Measurements from ENCODE around the gene NDUFS2.

NDUFS2 gene

DNA sequence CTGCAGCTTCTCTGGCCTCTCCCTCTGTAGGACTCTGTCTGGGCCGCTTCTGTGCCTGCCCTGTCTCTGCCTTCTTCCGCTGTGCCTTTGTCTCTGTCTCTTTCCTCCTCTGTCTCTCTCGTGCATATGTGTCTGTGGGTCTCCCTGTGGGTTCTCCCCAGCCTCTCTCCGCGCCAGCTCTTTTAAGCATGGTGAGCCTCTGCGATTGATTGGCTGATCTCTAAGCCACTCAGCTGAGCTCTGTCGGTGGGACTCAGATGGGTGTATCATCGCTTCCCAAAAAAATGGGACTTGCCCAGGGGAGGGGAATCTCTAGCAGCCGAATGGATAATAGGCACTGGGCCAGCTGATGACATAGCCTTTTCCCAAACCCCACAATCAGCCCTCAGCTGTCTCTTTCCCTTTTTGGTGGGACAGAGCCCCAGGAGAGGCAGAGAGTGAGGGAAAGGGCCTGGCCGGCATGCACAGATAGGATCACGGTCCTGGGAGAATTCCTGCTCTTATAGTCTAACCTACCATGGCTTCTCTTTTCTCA is 3.2 kb upstream of the NDUFS2 start, which contains the start of gene ADAMTS4:
ADAMTS4 (minus strand) TSS at position 158 of the 535 bp plus-strand sequence. CDS start 427 bp downstream, outside the sequence.
- no peaks in the 10 kb centered on the region for H3K9me3 ChIP-seq (ENCODE audit: control insufficient read depth, insufficient read depth, low read length)
- H3K9ac ChIP-seq (ENCODE audit: low read depth, low read length), result peak within 1 kb of the TSS; percentile 88
- peak within 1 kb of the TSS; percentile 50 for H3K4me3 ChIP-seq (ENCODE audit: low read depth, low read length)
- peaks cover 19% of the 10 kb centered on the region for H3K36me3 ChIP-seq (ENCODE audit: control insufficient read depth, insufficient read depth, low read length)
- no peaks in the 10 kb centered on the region for H3K27me3 ChIP-seq (ENCODE audit: control insufficient read depth, insufficient read depth, low read length)
- H3K4me1 ChIP-seq (ENCODE audit: control insufficient read depth, insufficient read depth, low read length), result peaks cover 46% of the 10 kb centered on the region

DNA sequence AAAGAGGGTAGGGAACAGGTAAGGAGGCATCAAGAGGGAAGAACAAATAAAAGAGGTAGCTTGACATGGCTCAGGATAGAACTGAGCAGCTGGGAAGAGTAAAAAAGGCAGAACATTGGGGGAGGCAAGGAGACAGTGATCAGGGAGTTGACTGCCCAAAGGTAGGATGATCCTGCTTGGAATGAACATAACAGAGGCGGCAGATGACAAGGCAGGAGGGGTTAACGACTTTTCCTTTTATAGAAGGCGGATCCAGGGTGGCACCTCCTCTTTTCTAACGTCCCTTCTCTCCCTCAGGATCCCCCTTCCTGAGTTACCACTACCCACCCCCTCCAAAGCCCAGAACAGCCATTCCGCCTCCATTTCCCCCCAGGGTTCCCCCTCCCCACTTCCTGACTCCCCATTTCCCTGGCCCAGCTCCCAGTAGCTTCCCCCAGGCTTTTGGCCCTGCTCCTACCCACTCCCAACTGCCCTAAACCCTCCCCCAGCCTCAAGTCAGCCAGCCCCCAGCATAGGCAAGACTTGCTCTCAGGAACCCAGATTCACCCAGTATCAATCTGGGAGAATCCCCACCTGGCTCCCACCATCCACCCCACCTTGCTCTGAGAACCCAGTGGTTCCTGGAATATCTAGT is 2.5 kb upstream of the NDUFS2 start:
- peak overlapping the region; percentile 88 for H3K9ac ChIP-seq (ENCODE audit: low read depth, low read length)

DNA sequence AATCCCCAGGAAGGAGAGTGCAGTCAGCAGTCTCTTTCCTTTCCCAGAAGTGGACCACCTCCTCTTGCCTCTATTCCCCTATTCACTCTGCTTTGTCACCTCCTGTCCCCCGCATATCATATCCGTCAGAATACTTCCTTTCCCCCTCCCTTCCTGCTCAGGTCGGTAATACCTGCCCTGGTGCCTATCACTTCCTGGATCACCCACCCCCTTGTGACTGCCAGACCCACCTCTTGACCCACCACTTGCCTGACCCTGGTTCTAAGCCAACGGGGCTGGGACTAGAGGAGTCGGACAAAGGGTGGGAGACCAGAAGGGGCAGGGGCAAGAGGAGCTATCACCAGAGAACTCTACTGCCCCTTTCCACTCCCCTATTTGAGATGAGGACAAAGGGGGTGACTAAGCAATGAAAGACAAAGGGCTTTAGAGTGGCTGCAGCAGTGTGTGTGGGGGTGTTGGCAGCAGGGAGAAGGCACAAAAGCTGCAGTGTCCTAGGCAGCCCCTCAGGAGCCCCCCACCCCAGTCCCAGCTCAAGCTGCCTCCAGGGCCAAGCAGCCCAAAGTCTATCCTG is 1.7 kb upstream of the NDUFS2 start:
- Histone ChIP-seq H3K4me1 (ENCODE audit: control insufficient read depth, insufficient read depth, low read length) (peaks cover 46% of the 10 kb centered on the region), H3K36me3 (ENCODE audit: control insufficient read depth, insufficient read depth, low read length) (peaks cover 22% of the 10 kb centered on the region), H3K27me3 (ENCODE audit: control insufficient read depth, insufficient read depth, low read length) (no peaks in the 10 kb centered on the region), H3K9me3 (ENCODE audit: control insufficient read depth, insufficient read depth, low read length) (no peaks in the 10 kb centered on the region), H3K4me3 (ENCODE audit: low read depth, low read length) (peak overlapping the region; percentile 32), H3K9ac (ENCODE audit: low read depth, low read length) (peak overlapping the region; percentile 88)

More for the DNA sequence above, 2.5 kb upstream of the NDUFS2 start:
- H3K4me1 ChIP-seq (ENCODE audit: control insufficient read depth, insufficient read depth, low read length), result peaks cover 46% of the 10 kb centered on the region
- H3K27me3 ChIP-seq (ENCODE audit: control insufficient read depth, insufficient read depth, low read length), result no peaks in the 10 kb centered on the region
- H3K4me3 ChIP-seq (ENCODE audit: low read depth, low read length), result peak overlapping the region; percentile 50
- no peaks in the 10 kb centered on the region for H3K9me3 ChIP-seq (ENCODE audit: control insufficient read depth, insufficient read depth, low read length)
- peaks cover 25% of the 10 kb centered on the region for H3K36me3 ChIP-seq (ENCODE audit: control insufficient read depth, insufficient read depth, low read length)

DNA sequence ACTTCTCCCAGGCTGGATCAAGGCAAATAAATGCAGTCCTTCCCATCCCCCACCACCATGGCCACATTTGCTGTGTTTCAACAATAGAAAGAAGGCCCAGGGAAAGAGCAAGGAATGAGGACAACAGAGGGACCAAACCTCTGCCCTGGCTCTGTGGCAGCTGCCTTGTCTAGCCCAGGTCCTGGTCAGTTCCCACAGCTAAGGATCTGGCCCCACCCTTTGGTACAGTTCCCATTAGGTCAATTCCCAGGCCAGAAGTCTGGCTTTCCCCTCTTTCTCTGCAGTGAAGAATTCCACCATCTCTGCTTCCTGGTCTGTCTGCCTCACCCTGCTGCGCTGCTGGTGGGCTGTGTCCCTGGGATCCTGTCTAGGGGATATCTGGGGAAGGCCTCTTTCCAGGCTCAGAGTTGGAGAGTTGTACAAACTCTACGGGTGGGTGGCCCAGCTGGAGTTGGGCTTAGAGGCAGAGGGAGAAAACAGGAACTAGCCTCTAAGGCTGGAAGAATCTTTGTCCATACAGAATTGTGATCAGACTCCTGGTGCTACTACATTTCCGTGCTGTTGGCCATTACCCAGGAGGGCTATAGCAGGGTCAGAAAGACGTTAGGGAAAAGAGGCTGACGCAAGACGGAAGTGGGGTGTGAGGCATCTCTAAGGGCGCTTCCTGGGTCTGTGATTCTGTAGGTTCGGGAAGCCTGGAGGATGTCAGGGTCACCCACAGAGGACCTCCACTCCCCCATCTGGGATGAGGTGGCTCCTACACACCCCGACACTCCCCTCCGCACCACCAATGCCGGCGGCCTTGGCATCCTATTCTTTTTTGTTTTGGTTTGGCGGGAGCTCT is 953 bp upstream of the NDUFS2 start:
- Histone ChIP-seq H3K9me3 (ENCODE audit: control insufficient read depth, insufficient read depth, low read length) (no peaks in the 10 kb centered on the region), H3K36me3 (ENCODE audit: control insufficient read depth, insufficient read depth, low read length) (peaks cover 18% of the 10 kb centered on the region), H3K9ac (ENCODE audit: low read depth, low read length) (peak overlapping the region; percentile 88), H3K4me1 (ENCODE audit: control insufficient read depth, insufficient read depth, low read length) (peaks cover 46% of the 10 kb centered on the region), H3K4me3 (ENCODE audit: low read depth, low read length) (peak overlapping the region; percentile 98), H3K27me3 (ENCODE audit: control insufficient read depth, insufficient read depth, low read length) (no peaks in the 10 kb centered on the region)

DNA sequence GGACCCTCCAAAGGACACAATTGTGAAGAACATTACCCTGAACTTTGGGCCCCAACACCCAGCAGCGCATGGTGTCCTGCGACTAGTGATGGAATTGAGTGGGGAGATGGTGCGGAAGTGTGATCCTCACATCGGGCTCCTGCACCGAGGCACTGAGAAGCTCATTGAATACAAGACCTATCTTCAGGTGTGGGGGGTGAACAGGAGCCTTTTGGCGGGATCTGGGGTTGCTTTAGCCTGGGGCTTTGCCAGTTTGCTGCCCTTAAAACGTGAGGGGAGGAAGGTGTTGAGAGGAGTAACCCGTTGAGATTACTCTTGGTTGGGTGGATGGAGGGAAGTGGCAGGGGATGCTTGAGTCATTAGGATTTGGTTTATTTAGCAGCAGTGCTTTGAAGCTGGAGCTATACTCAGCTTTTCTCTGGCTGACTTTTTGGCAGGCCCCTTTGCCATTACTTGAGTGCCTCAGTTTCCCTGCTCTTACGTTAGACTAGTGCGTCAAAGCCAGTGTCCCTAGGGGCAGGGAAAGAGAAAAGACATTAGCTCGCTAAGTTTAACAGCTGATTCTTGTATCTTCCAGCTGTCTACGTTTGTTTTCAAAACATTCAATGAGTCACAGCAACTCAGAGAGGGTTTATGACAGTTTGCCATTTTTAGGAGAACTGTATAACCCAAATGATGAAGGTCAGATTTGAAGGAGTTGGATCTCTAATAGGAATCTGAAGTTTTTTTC is 4.4 kb downstream of the NDUFS2 start:
- Histone ChIP-seq H3K4me1 (ENCODE audit: control insufficient read depth, insufficient read depth, low read length) (peaks cover 4% of the 10 kb centered on the region), H3K9me3 (ENCODE audit: control insufficient read depth, insufficient read depth, low read length) (no peaks in the 10 kb centered on the region), H3K27me3 (ENCODE audit: control insufficient read depth, insufficient read depth, low read length) (no peaks in the 10 kb centered on the region), H3K9ac (ENCODE audit: low read depth, low read length) (no peak overlapping the region), H3K36me3 (ENCODE audit: control insufficient read depth, insufficient read depth, low read length) (peaks cover 37% of the 10 kb centered on the region), H3K4me3 (ENCODE audit: low read depth, low read length) (no peak overlapping the region)

DNA sequence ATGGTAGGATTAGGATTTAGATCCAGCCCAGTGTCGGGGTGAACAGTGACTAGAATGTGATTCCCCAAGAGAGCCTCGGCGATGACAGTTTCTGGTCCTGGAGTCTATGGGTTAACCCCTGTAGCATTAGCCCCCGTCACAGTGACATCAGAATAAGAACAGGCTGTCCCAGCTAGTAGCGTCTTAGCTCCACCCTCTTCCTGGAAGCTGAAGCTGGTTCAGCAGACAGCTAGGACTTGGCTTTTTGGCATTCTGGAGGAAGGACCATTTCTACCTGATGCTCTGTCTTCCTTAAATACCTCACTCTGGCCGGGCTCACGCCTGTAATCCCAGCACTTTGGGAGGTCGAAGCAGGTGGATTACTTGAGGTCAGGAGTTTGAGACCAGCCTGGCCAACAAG is 5.0 kb downstream of the NDUFS2 start:
- no peak overlapping the region for H3K4me3 ChIP-seq (ENCODE audit: low read depth, low read length)
- H3K27me3 ChIP-seq (ENCODE audit: control insufficient read depth, insufficient read depth, low read length), result no peaks in the 10 kb centered on the region
- H3K36me3 ChIP-seq (ENCODE audit: control insufficient read depth, insufficient read depth, low read length), result peaks cover 43% of the 10 kb centered on the region
- H3K9me3 ChIP-seq (ENCODE audit: control insufficient read depth, insufficient read depth, low read length), result no peaks in the 10 kb centered on the region
- H3K9ac ChIP-seq (ENCODE audit: low read depth, low read length), result no peak overlapping the region
- peaks cover 4% of the 10 kb centered on the region for H3K4me1 ChIP-seq (ENCODE audit: control insufficient read depth, insufficient read depth, low read length)

DNA sequence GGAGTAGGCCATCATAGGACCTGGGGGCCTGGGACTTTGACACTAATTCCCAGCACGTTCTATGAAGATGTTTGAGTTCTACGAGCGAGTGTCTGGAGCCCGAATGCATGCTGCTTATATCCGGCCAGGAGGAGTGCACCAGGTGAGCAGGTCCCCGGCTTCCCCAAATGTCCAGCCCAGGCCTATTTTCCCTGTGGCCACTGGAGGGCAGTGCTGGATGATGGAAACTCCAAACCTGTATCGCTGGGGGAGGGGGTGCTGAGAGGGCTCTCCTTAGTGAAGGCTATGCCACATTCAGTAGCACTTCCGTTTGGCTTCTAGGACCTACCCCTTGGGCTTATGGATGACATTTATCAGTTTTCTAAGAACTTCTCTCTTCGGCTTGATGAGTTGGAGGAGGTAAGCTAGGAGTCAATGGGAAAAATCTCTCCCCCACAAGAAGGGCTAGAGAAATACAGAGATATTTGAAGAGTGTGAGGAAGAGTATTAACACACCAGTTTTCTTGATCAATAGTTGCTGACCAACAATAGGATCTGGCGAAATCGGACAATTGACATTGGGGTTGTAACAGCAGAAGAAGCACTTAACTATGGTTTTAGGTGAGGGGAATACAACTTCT is 7.7 kb downstream of the NDUFS2 start:
- peaks cover 3% of the 10 kb centered on the region for H3K4me1 ChIP-seq (ENCODE audit: control insufficient read depth, insufficient read depth, low read length)

DNA sequence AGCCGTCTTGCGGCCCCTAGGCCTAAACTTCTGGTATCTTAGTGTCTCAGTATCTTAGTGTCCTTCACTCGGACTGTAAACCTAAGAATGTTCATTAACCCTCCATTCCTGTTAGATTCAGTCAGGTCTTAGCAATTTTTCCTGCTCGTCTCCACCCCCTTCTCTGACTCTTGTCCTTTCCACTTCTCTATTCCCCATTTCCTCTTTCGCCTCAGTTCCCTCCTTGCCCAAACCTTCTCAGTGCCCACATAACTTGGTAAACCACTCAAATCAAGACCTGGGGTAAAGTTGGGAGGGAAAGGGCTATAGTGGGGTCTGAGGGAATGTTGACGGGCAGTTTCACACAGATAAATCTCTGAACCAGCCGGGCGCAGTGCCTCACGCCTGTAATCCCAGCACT is 12.2 kb downstream of the NDUFS2 start:
- Histone ChIP-seq H3K36me3 (ENCODE audit: control insufficient read depth, insufficient read depth, low read length) (peaks cover 37% of the 10 kb centered on the region), H3K9me3 (ENCODE audit: control insufficient read depth, insufficient read depth, low read length) (no peaks in the 10 kb centered on the region), H3K4me3 (ENCODE audit: low read depth, low read length) (no peak overlapping the region), H3K27me3 (ENCODE audit: control insufficient read depth, insufficient read depth, low read length) (no peaks in the 10 kb centered on the region), H3K9ac (ENCODE audit: low read depth, low read length) (no peak overlapping the region), H3K4me1 (ENCODE audit: control insufficient read depth, insufficient read depth, low read length) (peaks cover 19% of the 10 kb centered on the region)

More for the DNA sequence above, 7.7 kb downstream of the NDUFS2 start:
- Histone ChIP-seq H3K36me3 (ENCODE audit: control insufficient read depth, insufficient read depth, low read length) (peaks cover 46% of the 10 kb centered on the region), H3K9ac (ENCODE audit: low read depth, low read length) (no peak overlapping the region), H3K4me3 (ENCODE audit: low read depth, low read length) (no peak overlapping the region), H3K27me3 (ENCODE audit: control insufficient read depth, insufficient read depth, low read length) (no peaks in the 10 kb centered on the region), H3K9me3 (ENCODE audit: control insufficient read depth, insufficient read depth, low read length) (no peaks in the 10 kb centered on the region)

DNA sequence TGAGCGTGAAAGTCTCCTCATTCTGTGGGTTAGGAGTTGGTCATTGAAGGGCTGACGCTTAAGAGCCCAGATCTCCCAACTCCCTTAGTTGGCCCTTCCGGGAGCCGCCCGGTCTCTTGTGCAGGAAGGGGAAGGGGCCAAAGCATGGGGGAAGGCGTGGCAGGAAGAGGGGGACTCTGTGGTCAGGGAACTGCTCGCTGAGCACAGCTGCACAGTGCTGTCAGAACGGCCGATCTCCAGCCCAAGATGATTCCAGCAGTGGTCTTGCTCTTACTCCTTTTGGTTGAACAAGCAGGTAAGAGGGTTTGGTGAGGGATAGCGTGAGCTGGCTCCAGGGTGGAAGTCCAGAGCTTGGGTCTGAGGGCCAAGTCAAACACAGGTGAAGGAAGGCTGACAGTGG is 12.9 kb downstream of the NDUFS2 start, which contains the start of gene FCER1G:
FCER1G (plus strand) TSS at position 220 of the 400 bp plus-strand sequence; CDS start at position 247, 27 bp downstream.
- Histone ChIP-seq H3K27me3 (ENCODE audit: control insufficient read depth, insufficient read depth, low read length) (no peaks in the 10 kb centered on the region), H3K9me3 (ENCODE audit: control insufficient read depth, insufficient read depth, low read length) (no peaks in the 10 kb centered on the region), H3K36me3 (ENCODE audit: control insufficient read depth, insufficient read depth, low read length) (peaks cover 37% of the 10 kb centered on the region), H3K4me3 (ENCODE audit: low read depth, low read length) (no peak within 1 kb of the TSS), H3K4me1 (ENCODE audit: control insufficient read depth, insufficient read depth, low read length) (peaks cover 17% of the 10 kb centered on the region), H3K9ac (ENCODE audit: low read depth, low read length) (no peak within 1 kb of the TSS)

DNA sequence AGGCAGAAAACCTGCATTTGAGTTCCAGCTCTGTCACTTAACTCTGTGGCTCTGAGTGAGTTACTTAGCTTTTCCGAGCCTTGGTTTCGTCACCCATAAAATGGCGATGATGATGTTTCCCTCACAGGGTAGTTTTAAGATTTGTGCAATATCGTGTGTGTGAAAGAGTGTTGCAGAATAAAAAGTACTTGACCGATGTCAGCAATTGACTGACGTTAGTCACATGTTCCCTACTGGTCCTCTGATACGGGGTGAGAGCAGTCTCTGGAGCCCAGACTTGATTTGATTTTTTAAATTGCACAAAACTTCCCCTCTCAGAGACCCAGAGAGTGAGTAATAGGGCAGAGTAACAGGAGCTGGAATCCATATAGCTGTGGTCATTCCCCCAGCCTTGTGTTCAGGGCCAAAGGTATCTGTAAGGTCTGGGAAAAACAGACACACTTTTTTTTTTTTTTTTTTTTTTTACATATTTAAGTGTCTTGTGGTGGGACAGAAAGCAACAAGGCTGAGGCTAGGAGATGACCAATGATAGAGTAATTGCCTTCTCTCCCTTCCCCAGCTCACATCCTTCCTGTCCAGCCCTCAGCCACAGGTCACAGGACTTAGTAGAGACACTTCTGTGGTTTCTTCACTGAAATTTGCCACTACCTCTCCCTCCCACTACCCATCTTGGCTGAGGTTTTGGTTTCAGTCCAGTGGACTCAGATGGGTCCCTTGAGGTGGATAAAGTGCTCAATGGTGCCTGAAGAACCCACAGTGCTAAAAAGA is 15.0 kb downstream of the NDUFS2 start:
- Histone ChIP-seq H3K36me3 (ENCODE audit: control insufficient read depth, insufficient read depth, low read length) (peaks cover 18% of the 10 kb centered on the region), H3K27me3 (ENCODE audit: control insufficient read depth, insufficient read depth, low read length) (no peaks in the 10 kb centered on the region), H3K4me3 (ENCODE audit: low read depth, low read length) (no peak overlapping the region), H3K9ac (ENCODE audit: low read depth, low read length) (no peak overlapping the region), H3K4me1 (ENCODE audit: control insufficient read depth, insufficient read depth, low read length) (peaks cover 16% of the 10 kb centered on the region), H3K9me3 (ENCODE audit: control insufficient read depth, insufficient read depth, low read length) (no peaks in the 10 kb centered on the region)
